ENCODE measurements around the gene APOE. TPM values are rescaled to one million over a fixed set of nuclear protein-coding genes. Genes with fewer than 3 reads are reported as not detected.

The APOE gene
- total and polyA plus RNA-seq, 9 of the 15 experiments (the other 6 are each of a cell fraction or from before 2014, with no cell fraction given) = 0.14 to 180 (median 58.1) TPM; not detected in 1

- TF ChIP-seq TRIM25 (IDR thresholded peaks at IDR 0.05; ENCODE audit: borderline replicate concordance) (no peak), KAT7 (CRISPR knock-in tag; IDR thresholded peaks at IDR 0.05; ENCODE audit: borderline replicate concordance) (0 out of 2 replicates have a peak, but pooled peaks have one; percentile 60), ZNF592 (IDR thresholded peaks at IDR 0.05) (no peak), THRA (IDR thresholded peaks at IDR 0.05) (no peak), MLLT1 (IDR thresholded peaks at IDR 0.05) (no peak), TEAD1 (CRISPR knock-in tag; IDR thresholded peaks at IDR 0.05) (no peak), RFX1 (IDR thresholded peaks at IDR 0.05) (no peak), CBX1 (IDR thresholded peaks at IDR 0.05; ENCODE audit: low read depth) (0 out of 2 replicates have a peak, but pooled peaks have one; percentile 8), ZNF311 (CRISPR knock-in tag; IDR thresholded peaks at IDR 0.05) (no peak), ZBTB7A (IDR thresholded peaks at IDR 0.05; ENCODE audit: borderline replicate concordance, control insufficient read depth, low read depth, low read length) (no peak), E2F5 (CRISPR knock-in tag; IDR thresholded peaks at IDR 0.05) (no peak), BRD4 (IDR thresholded peaks at IDR 0.05) (0 out of 2 replicates have a peak, but pooled peaks have one; percentile 64), MIER1 (IDR thresholded peaks at IDR 0.05; ENCODE audit: low read depth) (0 out of 2 replicates have a peak, but pooled peaks have one; percentile 37), ZNF212 (CRISPR knock-in tag; IDR thresholded peaks at IDR 0.05) (no peak)
- TF ChIP-seq, protein P1, sequence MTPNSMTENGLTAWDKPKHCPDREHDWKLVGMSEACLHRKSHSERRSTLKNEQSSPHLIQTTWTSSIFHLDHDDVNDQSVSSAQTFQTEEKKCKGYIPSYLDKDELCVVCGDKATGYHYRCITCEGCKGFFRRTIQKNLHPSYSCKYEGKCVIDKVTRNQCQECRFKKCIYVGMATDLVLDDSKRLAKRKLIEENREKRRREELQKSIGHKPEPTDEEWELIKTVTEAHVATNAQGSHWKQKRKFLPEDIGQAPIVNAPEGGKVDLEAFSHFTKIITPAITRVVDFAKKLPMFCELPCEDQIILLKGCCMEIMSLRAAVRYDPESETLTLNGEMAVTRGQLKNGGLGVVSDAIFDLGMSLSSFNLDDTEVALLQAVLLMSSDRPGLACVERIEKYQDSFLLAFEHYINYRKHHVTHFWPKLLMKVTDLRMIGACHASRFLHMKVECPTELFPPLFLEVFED (CRISPR knock-in tag; conservative IDR thresholded peaks at IDR 0.05) = no peak
Observed at GRCh38 chr19:44955505-44956439, 50.2 kb downstream of the APOE start (continued).
